ENCODE measurements around the gene ANKRD34B.

GRCh38 chr5:80600943-80601693 is 31.0 kb upstream of the ANKRD34B start:
- no peak for TF ChIP-seq CTCF (IDR thresholded peaks at IDR 0.05)
- no peak for TF ChIP-seq EZH2 (IDR thresholded peaks at IDR 0.05; ENCODE audit: borderline replicate concordance, insufficient read depth, low read depth, low read length, poor library complexity, severe bottlenecking)
